Fibroblast of mammary gland (primary cell): ENCODE results near the gene C1QL1.

Experiments used
- DNase-seq: peaks from one replicate; pipeline ENCODE4 v3.0.0-alpha.2; 2010; ENCODE audit warnings: low read depth
- H3K4me3 ChIP-seq: 2 replicates; pipeline ENCODE4 v1.5.1; 2011; ENCODE audit warnings: low read depth, mild to moderate bottlenecking, low read length, moderate library complexity; ENCODE audit not compliant: control insufficient read depth
- CTCF ChIP-seq: conservative IDR thresholded peaks from 2 replicates; pipeline ENCODE4 v1.5.1; 2011; ENCODE audit warnings: low read depth, low read length, inconsistent platforms; ENCODE audit not compliant: control insufficient read depth, insufficient read depth

Gene C1QL1

GRCh38 chr17:44935116-44935515, 33.0 kb downstream of the C1QL1 start:
- DNase-seq, result no peak
- no peak overlapping the region for H3K4me3 ChIP-seq
- no peak for TF ChIP-seq CTCF

GRCh38 chr17:44934745-44935105, 33.4 kb downstream of the C1QL1 start:
- no peak for DNase-seq
- TF ChIP-seq CTCF, result no peak
- H3K4me3 ChIP-seq, result no peak overlapping the region

- no peak for DNase-seq
- H3K4me3 ChIP-seq, result no peak overlapping the region
- TF ChIP-seq CTCF, result no peak
Measured at GRCh38 chr17:44933824-44934744, 34.0 kb downstream of the C1QL1 start.

- H3K4me3 ChIP-seq, result no peak overlapping the region
- TF ChIP-seq CTCF, result no peak
- no peak for DNase-seq
Measured at GRCh38 chr17:44932787-44933097, 35.4 kb downstream of the C1QL1 start.

GRCh38 chr17:44932096-44932786, 35.9 kb downstream of the C1QL1 start:
- no peak for TF ChIP-seq CTCF
- no peak overlapping the region for H3K4me3 ChIP-seq
- DNase-seq, result no peak

- TF ChIP-seq CTCF, result no peak
- H3K4me3 ChIP-seq, result no peak overlapping the region
- no peak for DNase-seq
Measured at GRCh38 chr17:44931376-44931775, 36.7 kb downstream of the C1QL1 start.

- no peak overlapping the region for H3K4me3 ChIP-seq
- TF ChIP-seq CTCF, result no peak
- DNase-seq, result no peak
Measured at GRCh38 chr17:44930667-44931066, 37.4 kb downstream of the C1QL1 start.
